GM23248 (cell line): ENCODE measurements around the gene GIN1.

ENCODE experiments used
- EZH2 ChIP-seq: fragments of 200-600 bp; sonication (generic); IDR thresholded peaks from 2 replicates; pipeline ENCODE4 v1.6.1; 2018; ENCODE audit warnings: antibody characterized with exemption, mild to moderate bottlenecking; ENCODE audit not compliant: insufficient read depth, poor library complexity, severe bottlenecking
- EZH2phosphoT487 ChIP-seq: fragments of 200-600 bp; sonication (generic); IDR thresholded peaks from 2 replicates; pipeline ENCODE4 v1.6.1; 2018; ENCODE audit warnings: antibody characterized with exemption, moderate library complexity, mild to moderate bottlenecking, low read depth; ENCODE audit not compliant: insufficient read depth

GRCh38 chr5:103114440-103114839, 5.5 kb downstream of the GIN1 start:
- TF ChIP-seq EZH2phosphoT487 (no peak), EZH2 (no peak)
